Caco-2 (cell line): Measurements from ENCODE around the gene NEUROG1. TPM values are rescaled to one million over a fixed set of nuclear protein-coding genes. Genes with fewer than 3 reads are reported as not detected.

ENCODE experiments used
- BruUV-seq: library from RNA; stranded (reverse); fragments of 400-500 nt; replicated peaks from 2 replicates; lab custom pipeline; 2021; lab: Mats Ljungman, UMichigan
- CTCF ChIA-PET: fragments of 300-600 bp; sonication (Branson Sonifier 250); formaldehyde crosslinking; loops from one replicate; lab custom pipeline; 2022; ENCODE audit warnings: antibody characterized with exemption; lab: Charles Lee
- POLR2A ChIA-PET: fragments of 300-600 bp; sonication (Branson Sonifier 250); formaldehyde crosslinking; loops from one replicate; lab custom pipeline; 2022; ENCODE audit warnings: antibody characterized with exemption; lab: Charles Lee
- DNase-seq, 2 experiments: peaks; one replicate each; pipeline versions ENCODE4 v3.0.0 to v3.0.0-alpha.2; 2020 to 2022
- H3K27me3 ChIP-seq: replicated peaks from 2 replicates; pipeline ENCODE4 v1.6.0; 2011; ENCODE audit warnings: low read length; ENCODE audit not compliant: control insufficient read depth, insufficient read depth
- H3K36me3 ChIP-seq: 2 replicates; pipeline ENCODE4 v1.5.1; 2011; ENCODE audit warnings: low read length; ENCODE audit not compliant: control insufficient read depth, insufficient read depth
- H3K4me1 ChIP-seq: fragments of 250-450 bp; sonication (Bioruptor Pico); 2 replicates; pipeline ENCODE4 v1.5.1; 2020; ENCODE audit warnings: mild to moderate bottlenecking
- H3K4me3 ChIP-seq: 2 replicates; pipeline ENCODE4 v1.5.1; 2011; ENCODE audit warnings: low read depth, mild to moderate bottlenecking, control low read depth, low read length
- H3K9me3 ChIP-seq: fragments of 250-450 bp; sonication (Bioruptor Pico); 2 replicates; pipeline ENCODE4 v1.5.1; 2020; ENCODE audit warnings: mild to moderate bottlenecking, moderate library complexity
- H3K27ac Mint-ChIP-seq: one replicate; pipeline ENCODE4 v1.8.0; 2022; ENCODE audit warnings: mixed read lengths; ENCODE audit not compliant: unreplicated experiment
- H3K27me3 Mint-ChIP-seq: one replicate; pipeline ENCODE4 v1.8.0; 2022; ENCODE audit warnings: mixed read lengths; ENCODE audit not compliant: insufficient read depth, unreplicated experiment
- H3K36me3 Mint-ChIP-seq: one replicate; pipeline ENCODE4 v1.8.0; 2022; ENCODE audit warnings: mild to moderate bottlenecking, mixed read lengths; ENCODE audit not compliant: insufficient read depth, unreplicated experiment
- H3K4me1 Mint-ChIP-seq: one replicate; pipeline ENCODE4 v1.8.0; 2022; ENCODE audit warnings: low read depth, mixed read lengths; ENCODE audit not compliant: unreplicated experiment
- H3K4me3 Mint-ChIP-seq: one replicate; pipeline ENCODE4 v1.8.0; 2022; ENCODE audit warnings: mild to moderate bottlenecking, moderate library complexity, mixed read lengths; ENCODE audit not compliant: unreplicated experiment
- H3K9me3 Mint-ChIP-seq: one replicate; pipeline ENCODE4 v1.8.0; 2022; ENCODE audit warnings: mixed read lengths; ENCODE audit not compliant: unreplicated experiment
- CTCF ChIP-seq, 2 experiments: fragments of 200-600 bp in 1 of 2; IDR thresholded peaks; 1 replicate in 1 of 2; 2 replicates in 1 of 2; pipeline versions ENCODE4 v1.5.1 to v1.8.0; 2011 to 2022; ENCODE audit warnings: antibody characterized with exemption in 1 of 2, control low read depth in 1 of 2, inconsistent platforms in 1 of 2, low read depth in 1 of 2, low read length in 1 of 2, mild to moderate bottlenecking in 1 of 2, moderate library complexity in 1 of 2; ENCODE audit not compliant: insufficient read depth in 1 of 2, severe bottlenecking in 1 of 2, unreplicated experiment in 1 of 2
- intact Hi-C: fragments of 100-400 bp; cut with micrococcal nuclease; formaldehyde crosslinking; loops from one replicate; pipeline ENCODE4 v1.10.0; 2022; ENCODE audit not compliant: unreplicated experiment
- total RNA-seq: library from RNA; stranded (reverse); gene quantifications from 2 replicates; pipeline ENCODE4 v1.2.3, GENCODE V29; 2022

Gene NEUROG1
- total RNA-seq, 1 experiment from 2014 or later, result not detected

DNA sequence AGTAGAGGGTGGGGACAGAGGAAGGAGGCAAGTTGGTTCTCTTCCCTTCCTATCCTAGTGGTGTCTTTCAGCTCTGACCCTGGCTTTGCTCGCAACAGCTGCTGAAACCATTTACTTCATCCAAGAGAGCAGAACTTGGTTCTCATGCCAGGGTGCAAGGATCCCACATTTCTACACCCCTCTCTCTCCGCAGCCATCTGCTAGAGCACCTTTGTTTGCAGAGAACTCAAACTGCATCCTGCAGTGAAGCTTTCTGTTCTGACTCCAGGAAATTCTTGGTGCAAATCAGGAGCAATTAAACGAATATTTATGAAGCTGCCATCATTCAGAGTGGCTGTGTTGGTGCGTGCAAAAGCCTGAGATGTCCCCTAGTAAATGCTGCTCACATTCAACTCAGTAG, 31.9 kb downstream of the NEUROG1 start:
- ChIA-PET CTCF (no interaction called here), POLR2A (no interaction called here)
- Mint-ChIP-seq H3K36me3 (no peaks in the 10 kb centered on the region), H3K27ac (no peak overlapping the region), H3K9me3 (no peaks in the 10 kb centered on the region), H3K4me1 (peaks cover 8% of the 10 kb centered on the region), H3K27me3 (peaks cover 2% of the 10 kb centered on the region), H3K4me3 (no peak overlapping the region)
- no peaks in the 10 kb centered on the region for H3K36me3 ChIP-seq
- no peaks in the 10 kb centered on the region for H3K9me3 ChIP-seq
- BruUV-seq, result no TSS peak
- H3K4me1 ChIP-seq, result peaks cover 10% of the 10 kb centered on the region
- intact Hi-C loops, result no loop called here
- no peak overlapping the region for H3K4me3 ChIP-seq
- no peak for DNase-seq
- H3K27me3 ChIP-seq, result no peaks in the 10 kb centered on the region; the same call in 1 of the 2 replicates
- TF ChIP-seq CTCF (IDR thresholded peaks at IDR 0.05; ENCODE audit: insufficient read depth in 1 of 2, low read depth in 1 of 2, low read length in 1 of 2, severe bottlenecking in 1 of 2, unreplicated experiment in 1 of 2), result no peak

- Histone ChIP-seq H3K27me3 (no peaks in the 10 kb centered on the region; the same call in 1 of the 2 replicates), H3K4me1 (peaks cover 11% of the 10 kb centered on the region), H3K4me3 (no peak overlapping the region), H3K9me3 (no peaks in the 10 kb centered on the region), H3K36me3 (no peaks in the 10 kb centered on the region)
- CTCF ChIA-PET, result no interaction called here
- no peak for DNase-seq
- no peaks in the 10 kb centered on the region for H3K9me3 Mint-ChIP-seq
- BruUV-seq, result no TSS peak
- H3K27ac Mint-ChIP-seq, result no peak overlapping the region
- no peak overlapping the region for H3K4me3 Mint-ChIP-seq
- POLR2A ChIA-PET, result no interaction called here
- no peak for TF ChIP-seq CTCF (IDR thresholded peaks at IDR 0.05; ENCODE audit: insufficient read depth in 1 of 2, low read depth in 1 of 2, low read length in 1 of 2, severe bottlenecking in 1 of 2, unreplicated experiment in 1 of 2)
- H3K27me3 Mint-ChIP-seq, result peaks cover 2% of the 10 kb centered on the region
- intact Hi-C loops, result no loop called here
- peaks cover 12% of the 10 kb centered on the region for H3K4me1 Mint-ChIP-seq
- no peaks in the 10 kb centered on the region for H3K36me3 Mint-ChIP-seq
Observed at GRCh38 chr5:135502836-135503520, 32.8 kb downstream of the NEUROG1 start.

- Mint-ChIP-seq H3K36me3 (no peaks in the 10 kb centered on the region), H3K4me3 (no peak overlapping the region), H3K4me1 (peaks cover 14% of the 10 kb centered on the region), H3K27ac (no peak overlapping the region), H3K9me3 (no peaks in the 10 kb centered on the region), H3K27me3 (peaks cover 2% of the 10 kb centered on the region)
- intact Hi-C loops, result no loop called here
- TF ChIP-seq CTCF (IDR thresholded peaks at IDR 0.05; ENCODE audit: insufficient read depth in 1 of 2, low read depth in 1 of 2, low read length in 1 of 2, severe bottlenecking in 1 of 2, unreplicated experiment in 1 of 2), result no peak
- POLR2A ChIA-PET, result no interaction called here
- CTCF ChIA-PET, result no interaction called here
- Histone ChIP-seq H3K27me3 (no peaks in the 10 kb centered on the region; the same call in 1 of the 2 replicates), H3K4me3 (no peak overlapping the region), H3K4me1 (peaks cover 11% of the 10 kb centered on the region), H3K9me3 (no peaks in the 10 kb centered on the region), H3K36me3 (no peaks in the 10 kb centered on the region)
- no peak for DNase-seq
- no TSS peak for BruUV-seq
Observed at GRCh38 chr5:135501965-135502364, 33.8 kb downstream of the NEUROG1 start.
